ENCODE results near the gene MATN4.

MATN4 gene

GRCh38 chr20:45293041-45294002, 14.8 kb downstream of the MATN4 start:
- H3K9ac ChIP-seq: peak overlapping the region; percentile 40 to 76 (median 70); a peak in 19 of 22 replicates
- H3K4me1 ChIP-seq: peaks cover 0 to 15% (median 7%) of the 10 kb centered on the region in 10 experiments; a peak in 7 of 20 replicates
- no peak for TF ChIP-seq Cebpa-rat (IDR thresholded peaks at IDR 0.05)
- H3K9me3 ChIP-seq (replicated peaks in 1 of 11): peaks cover 10 to 25% (median 15%) of the 10 kb centered on the region in 11 experiments
- H3K27ac ChIP-seq: peak overlapping the region in 9 of 11 experiments; percentile 41 to 75 (median 59); a peak in 16 of 22 replicates
- H3K4me2 ChIP-seq: peak overlapping the region; percentile 66 to 85 (median 74)
- peaks cover 11 to 25% (median 22%) of the 10 kb centered on the region in 11 experiments for H3K27me3 ChIP-seq
- no peaks in the 10 kb centered on the region for H3K36me3 ChIP-seq
- H3K4me3 ChIP-seq: peak overlapping the region; percentile 53 to 68 (median 57)
- H4K20me1 ChIP-seq: no peaks in the 10 kb centered on the region

GRCh38 chr20:45292343-45292742, 15.8 kb downstream of the MATN4 start:
- H3K36me3 ChIP-seq: no peaks in the 10 kb centered on the region
- H3K27ac ChIP-seq: no peak overlapping the region
- no peak overlapping the region for H3K9ac ChIP-seq
- no peaks in the 10 kb centered on the region for H4K20me1 ChIP-seq
- H3K27me3 ChIP-seq: peaks cover 11 to 25% (median 22%) of the 10 kb centered on the region in 11 experiments
- peaks cover 10 to 25% (median 15%) of the 10 kb centered on the region in 11 experiments for H3K9me3 ChIP-seq (replicated peaks in 1 of 11)
- no peak for TF ChIP-seq Cebpa-rat (IDR thresholded peaks at IDR 0.05)
- peaks cover 0 to 15% (median 7%) of the 10 kb centered on the region in 10 experiments; a peak in 7 of 20 replicates for H3K4me1 ChIP-seq
- no peak overlapping the region for H3K4me2 ChIP-seq
- no peak overlapping the region for H3K4me3 ChIP-seq

- Histone ChIP-seq H3K27ac (no peak overlapping the region), H3K36me3 (no peaks in the 10 kb centered on the region), H3K4me3 (no peak overlapping the region), H4K20me1 (no peaks in the 10 kb centered on the region), H3K9me3 (replicated peaks in 1 of 11) (peaks cover 10 to 25% (median 15%) of the 10 kb centered on the region in 11 experiments), H3K27me3 (peaks cover 11 to 25% (median 22%) of the 10 kb centered on the region in 11 experiments), H3K4me2 (no peak overlapping the region), H3K9ac (no peak overlapping the region), H3K4me1 (peaks cover 0 to 15% (median 7%) of the 10 kb centered on the region in 10 experiments; a peak in 7 of 20 replicates)
- no peak for TF ChIP-seq Cebpa-rat (IDR thresholded peaks at IDR 0.05)
Observed at GRCh38 chr20:45291526-45291925, 16.6 kb downstream of the MATN4 start.

- Histone ChIP-seq H3K9ac (no peak overlapping the region), H3K4me2 (peak overlapping the region in 2 of 11 experiments; percentile 0 to 3; a peak in 3 of 22 replicates), H3K4me3 (no peak overlapping the region), H3K9me3 (replicated peaks in 1 of 11) (peaks cover 10 to 25% (median 15%) of the 10 kb centered on the region in 11 experiments), H3K4me1 (peaks cover 0 to 15% (median 7%) of the 10 kb centered on the region in 10 experiments; a peak in 7 of 20 replicates), H3K27me3 (peaks cover 11 to 25% (median 22%) of the 10 kb centered on the region in 11 experiments), H4K20me1 (no peaks in the 10 kb centered on the region), H3K27ac (no peak overlapping the region), H3K36me3 (no peaks in the 10 kb centered on the region)
- TF ChIP-seq Cebpa-rat (IDR thresholded peaks at IDR 0.05): no peak
Observed at GRCh38 chr20:45290677-45291355, 17.3 kb downstream of the MATN4 start.

GRCh38 chr20:45289942-45290676, 18.0 kb downstream of the MATN4 start:
- Histone ChIP-seq H3K4me1 (peaks cover 0 to 15% (median 7%) of the 10 kb centered on the region in 10 experiments; a peak in 7 of 20 replicates), H3K4me3 (no peak overlapping the region), H3K4me2 (peak overlapping the region in 3 of 11 experiments; percentile 0 to 31 (median 3); a peak in 4 of 22 replicates), H3K9ac (peak overlapping the region in 1 of 11 experiments; percentile 12; a peak in 3 of 22 replicates), H4K20me1 (no peaks in the 10 kb centered on the region), H3K9me3 (replicated peaks in 1 of 11) (peaks cover 7 to 18% (median 11%) of the 10 kb centered on the region in 11 experiments), H3K36me3 (no peaks in the 10 kb centered on the region), H3K27me3 (peaks cover 11 to 25% (median 22%) of the 10 kb centered on the region in 11 experiments), H3K27ac (no peak overlapping the region)
- TF ChIP-seq Cebpa-rat (IDR thresholded peaks at IDR 0.05): no peak

GRCh38 chr20:45288860-45289259, 19.2 kb downstream of the MATN4 start:
- Histone ChIP-seq H3K9me3 (replicated peaks in 1 of 11) (0 out of 22 replicates have a peak, but pooled peaks cover 0 to 6% (median 0%) of the 10 kb centered on the region in 11 experiments), H3K4me3 (no peak overlapping the region), H4K20me1 (no peaks in the 10 kb centered on the region), H3K36me3 (no peaks in the 10 kb centered on the region), H3K4me1 (peaks cover 0 to 15% (median 8%) of the 10 kb centered on the region in 10 experiments; a peak in 12 of 20 replicates), H3K4me2 (no peak overlapping the region), H3K9ac (no peak overlapping the region), H3K27ac (no peak overlapping the region), H3K27me3 (peaks cover 11 to 21% (median 19%) of the 10 kb centered on the region in 11 experiments)
- TF ChIP-seq Cebpa-rat (IDR thresholded peaks at IDR 0.05): no peak

- no peak overlapping the region for H3K4me2 ChIP-seq
- H3K27me3 ChIP-seq: peaks cover 9 to 16% (median 14%) of the 10 kb centered on the region in 11 experiments
- no peak overlapping the region for H3K4me3 ChIP-seq
- H3K36me3 ChIP-seq: no peaks in the 10 kb centered on the region
- no peaks in the 10 kb centered on the region for H4K20me1 ChIP-seq
- peaks cover 0 to 14% (median 8%) of the 10 kb centered on the region in 10 experiments; a peak in 12 of 20 replicates for H3K4me1 ChIP-seq
- TF ChIP-seq Cebpa-rat (IDR thresholded peaks at IDR 0.05): no peak
- H3K27ac ChIP-seq: no peak overlapping the region
- no peak overlapping the region for H3K9ac ChIP-seq
- 0 out of 22 replicates have a peak, but pooled peaks cover 0 to under 1% (median 0%) of the 10 kb centered on the region in 11 experiments for H3K9me3 ChIP-seq (replicated peaks in 1 of 11)
Observed at GRCh38 chr20:45288376-45288775, 19.7 kb downstream of the MATN4 start.

GRCh38 chr20:45283551-45284057, 24.5 kb downstream of the MATN4 start:
- no peak for TF ChIP-seq Cebpa-rat (IDR thresholded peaks at IDR 0.05)
- H4K20me1 ChIP-seq: no peaks in the 10 kb centered on the region
- H3K9me3 ChIP-seq (replicated peaks in 1 of 11): no peaks in the 10 kb centered on the region
- H3K27me3 ChIP-seq: no peaks in the 10 kb centered on the region
- H3K4me3 ChIP-seq: no peak overlapping the region
- H3K9ac ChIP-seq: no peak overlapping the region
- peak overlapping the region in 3 of 11 experiments; percentile 52 to 71 (median 60); a peak in 6 of 22 replicates for H3K4me2 ChIP-seq
- peaks cover 0 to 16% (median 0%) of the 10 kb centered on the region in 10 experiments; a peak in 7 of 20 replicates for H3K4me1 ChIP-seq
- no peak overlapping the region for H3K27ac ChIP-seq
- no peaks in the 10 kb centered on the region for H3K36me3 ChIP-seq

Data from BLaER1 treated with 17β-estradiol and CSF1 and Interleukin-3, amounts not matched to agents 10 nM and 100 nM (cell line).